Putamen (tissue), 1 donor: ENCODE results near the gene CHST11.

Source experiments
- DNase-seq: peaks from one replicate; pipeline ENCODE4 v3.0.0-alpha.2; 2016; ENCODE audit warnings: low spot score

CHST11 gene

GRCh38 chr12:104809251-104809650 lies 352.5 kb downstream of the CHST11 start:
- no peak for DNase-seq

GRCh38 chr12:104809706-104810385 lies 353.1 kb downstream of the CHST11 start:
- no peak for DNase-seq
